Testis (tissue), 2 donors: ENCODE results near the gene BCL7A.

Experiments used
- CTCF ChIP-seq, 3 experiments: fragments of 450-650 bp in 2 of 3; fragments of 200-600 bp in 1 of 3; sonication (generic) in 1 of 3; IDR thresholded peaks; one replicate each; pipeline ENCODE4 v1.5.1; 2016 to 2019; ENCODE audit warnings: antibody characterized with exemption in 3 of 3, mild to moderate bottlenecking in 2 of 3, moderate library complexity in 1 of 3
- POLR2A ChIP-seq: fragments of 450-650 bp; IDR thresholded peaks from one replicate; pipeline ENCODE4 v1.6.1; 2017; ENCODE audit warnings: antibody characterized with exemption, mild to moderate bottlenecking, moderate library complexity

DNA sequence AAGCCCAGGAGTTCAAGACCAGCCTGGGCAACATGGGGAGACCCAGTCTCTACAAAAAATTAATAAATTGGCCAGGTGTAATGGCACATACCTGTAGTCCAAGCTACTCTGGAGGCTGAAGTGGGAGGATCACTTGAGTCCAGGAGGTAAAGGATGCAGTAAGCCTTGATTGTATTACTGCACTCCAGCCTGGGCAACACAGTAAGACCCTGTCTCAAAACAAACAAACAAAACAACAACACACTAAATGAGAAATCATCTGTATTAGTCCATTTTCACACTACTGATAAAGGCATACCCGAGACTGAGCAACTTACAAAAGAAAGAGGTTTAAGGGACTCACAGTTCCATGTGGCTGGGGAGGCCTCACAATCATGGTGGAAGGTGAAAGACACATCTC lies 52.1 kb downstream of the BCL7A start:
- no peak for TF ChIP-seq CTCF (IDR thresholded peaks at IDR 0.05)
- TF ChIP-seq POLR2A: no peak
